GM23338 (cell line): ENCODE data around the gene DCBLD1.

ENCODE experiments used
- EZH2phosphoT487 ChIP-seq: fragments of 200-600 bp; sonication (generic); IDR thresholded peaks from one replicate; pipeline ENCODE4 v1.8.1; 2018; ENCODE audit warnings: antibody characterized with exemption; ENCODE audit not compliant: unreplicated experiment
- JUNB ChIP-seq: IDR thresholded peaks from one replicate; pipeline ENCODE4 v1.6.1; 2016; ENCODE audit warnings: antibody characterized with exemption; ENCODE audit not compliant: unreplicated experiment
- TF ChIP-seq, protein P1 (sequence below), 2 experiments: fragments of 200-600 bp in 1 of 2; sonication (generic) in 1 of 2; conservative IDR thresholded peaks; 2 replicates each; pipeline versions ENCODE4 v1.5.1 to v1.6.1; 2016 to 2017; ENCODE audit warnings: antibody characterized with exemption in 2 of 2, low read depth in 2 of 2, mild to moderate bottlenecking in 2 of 2, moderate library complexity in 1 of 2
- TF ChIP-seq, protein P2 (sequence below): IDR thresholded peaks from one replicate; pipeline ENCODE4 v1.6.1; 2018; ENCODE audit warnings: antibody characterized with exemption; ENCODE audit not compliant: unreplicated experiment

GRCh38 chr6:117441824-117442264, 40.6 kb upstream of the DCBLD1 start:
- no peak for TF ChIP-seq EZH2phosphoT487
- TF ChIP-seq, protein P1, sequence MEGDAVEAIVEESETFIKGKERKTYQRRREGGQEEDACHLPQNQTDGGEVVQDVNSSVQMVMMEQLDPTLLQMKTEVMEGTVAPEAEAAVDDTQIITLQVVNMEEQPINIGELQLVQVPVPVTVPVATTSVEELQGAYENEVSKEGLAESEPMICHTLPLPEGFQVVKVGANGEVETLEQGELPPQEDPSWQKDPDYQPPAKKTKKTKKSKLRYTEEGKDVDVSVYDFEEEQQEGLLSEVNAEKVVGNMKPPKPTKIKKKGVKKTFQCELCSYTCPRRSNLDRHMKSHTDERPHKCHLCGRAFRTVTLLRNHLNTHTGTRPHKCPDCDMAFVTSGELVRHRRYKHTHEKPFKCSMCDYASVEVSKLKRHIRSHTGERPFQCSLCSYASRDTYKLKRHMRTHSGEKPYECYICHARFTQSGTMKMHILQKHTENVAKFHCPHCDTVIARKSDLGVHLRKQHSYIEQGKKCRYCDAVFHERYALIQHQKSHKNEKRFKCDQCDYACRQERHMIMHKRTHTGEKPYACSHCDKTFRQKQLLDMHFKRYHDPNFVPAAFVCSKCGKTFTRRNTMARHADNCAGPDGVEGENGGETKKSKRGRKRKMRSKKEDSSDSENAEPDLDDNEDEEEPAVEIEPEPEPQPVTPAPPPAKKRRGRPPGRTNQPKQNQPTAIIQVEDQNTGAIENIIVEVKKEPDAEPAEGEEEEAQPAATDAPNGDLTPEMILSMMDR (conservative IDR thresholded peaks at IDR 0.05; ENCODE audit: low read depth in 2 of 2), result no peak
- TF ChIP-seq JUNB, result no peak
- TF ChIP-seq, protein P2, sequence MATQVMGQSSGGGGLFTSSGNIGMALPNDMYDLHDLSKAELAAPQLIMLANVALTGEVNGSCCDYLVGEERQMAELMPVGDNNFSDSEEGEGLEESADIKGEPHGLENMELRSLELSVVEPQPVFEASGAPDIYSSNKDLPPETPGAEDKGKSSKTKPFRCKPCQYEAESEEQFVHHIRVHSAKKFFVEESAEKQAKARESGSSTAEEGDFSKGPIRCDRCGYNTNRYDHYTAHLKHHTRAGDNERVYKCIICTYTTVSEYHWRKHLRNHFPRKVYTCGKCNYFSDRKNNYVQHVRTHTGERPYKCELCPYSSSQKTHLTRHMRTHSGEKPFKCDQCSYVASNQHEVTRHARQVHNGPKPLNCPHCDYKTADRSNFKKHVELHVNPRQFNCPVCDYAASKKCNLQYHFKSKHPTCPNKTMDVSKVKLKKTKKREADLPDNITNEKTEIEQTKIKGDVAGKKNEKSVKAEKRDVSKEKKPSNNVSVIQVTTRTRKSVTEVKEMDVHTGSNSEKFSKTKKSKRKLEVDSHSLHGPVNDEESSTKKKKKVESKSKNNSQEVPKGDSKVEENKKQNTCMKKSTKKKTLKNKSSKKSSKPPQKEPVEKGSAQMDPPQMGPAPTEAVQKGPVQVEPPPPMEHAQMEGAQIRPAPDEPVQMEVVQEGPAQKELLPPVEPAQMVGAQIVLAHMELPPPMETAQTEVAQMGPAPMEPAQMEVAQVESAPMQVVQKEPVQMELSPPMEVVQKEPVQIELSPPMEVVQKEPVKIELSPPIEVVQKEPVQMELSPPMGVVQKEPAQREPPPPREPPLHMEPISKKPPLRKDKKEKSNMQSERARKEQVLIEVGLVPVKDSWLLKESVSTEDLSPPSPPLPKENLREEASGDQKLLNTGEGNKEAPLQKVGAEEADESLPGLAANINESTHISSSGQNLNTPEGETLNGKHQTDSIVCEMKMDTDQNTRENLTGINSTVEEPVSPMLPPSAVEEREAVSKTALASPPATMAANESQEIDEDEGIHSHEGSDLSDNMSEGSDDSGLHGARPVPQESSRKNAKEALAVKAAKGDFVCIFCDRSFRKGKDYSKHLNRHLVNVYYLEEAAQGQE, result no peak
